IPS-15b (cell line): ENCODE measurements around the gene MELTF.

ENCODE experiments used
- H3K27me3 ChIP-seq: one replicate; pipeline ENCODE4 v1.6.1; 2013; ENCODE audit warnings: low read length; ENCODE audit not compliant: control insufficient read depth, insufficient read depth
- H3K36me3 ChIP-seq: one replicate; pipeline ENCODE4 v1.6.1; 2013; ENCODE audit warnings: low read length; ENCODE audit not compliant: control insufficient read depth, insufficient read depth
- H3K4me1 ChIP-seq: one replicate; pipeline ENCODE4 v1.6.1; 2013; ENCODE audit warnings: mild to moderate bottlenecking, low read length; ENCODE audit not compliant: control insufficient read depth, insufficient read depth
- H3K4me3 ChIP-seq: one replicate; pipeline ENCODE4 v1.5.1; 2013; ENCODE audit warnings: low read depth, low read length
- H3K9ac ChIP-seq: one replicate; pipeline ENCODE4 v1.6.1; 2013; ENCODE audit warnings: low read depth, mild to moderate bottlenecking, low read length
- H3K9me3 ChIP-seq: one replicate; pipeline ENCODE4 v1.6.1; 2013; ENCODE audit warnings: mild to moderate bottlenecking, low read length; ENCODE audit not compliant: control insufficient read depth, insufficient read depth

Gene MELTF

GRCh38 chr3:197024881-197025735 lies 4.5 kb downstream of the MELTF start:
- Histone ChIP-seq H3K36me3 (peaks cover 17% of the 10 kb centered on the region), H3K9me3 (no peaks in the 10 kb centered on the region), H3K4me3 (no peak overlapping the region), H3K4me1 (peaks cover 9% of the 10 kb centered on the region), H3K9ac (no peak overlapping the region), H3K27me3 (peaks cover 8% of the 10 kb centered on the region)

GRCh38 chr3:197023998-197024651 lies 5.5 kb downstream of the MELTF start:
- no peak overlapping the region for H3K4me3 ChIP-seq

GRCh38 chr3:197023241-197023997 lies 6.2 kb downstream of the MELTF start:
- Histone ChIP-seq H3K27me3 (peaks cover 5% of the 10 kb centered on the region), H3K36me3 (peaks cover 17% of the 10 kb centered on the region), H3K4me3 (no peak overlapping the region), H3K9me3 (no peaks in the 10 kb centered on the region), H3K9ac (no peak overlapping the region), H3K4me1 (peaks cover 6% of the 10 kb centered on the region)

More at GRCh38 chr3:197023998-197024651, 5.5 kb downstream of the MELTF start:
- peaks cover 17% of the 10 kb centered on the region for H3K36me3 ChIP-seq
- peaks cover 8% of the 10 kb centered on the region for H3K27me3 ChIP-seq
- H3K9ac ChIP-seq, result no peak overlapping the region
- no peaks in the 10 kb centered on the region for H3K9me3 ChIP-seq
- H3K4me1 ChIP-seq, result peaks cover 9% of the 10 kb centered on the region

- peaks cover 5% of the 10 kb centered on the region for H3K4me1 ChIP-seq
- no peak overlapping the region for H3K4me3 ChIP-seq
- H3K36me3 ChIP-seq, result peaks cover 17% of the 10 kb centered on the region
- no peak overlapping the region for H3K9ac ChIP-seq
- H3K27me3 ChIP-seq, result no peaks in the 10 kb centered on the region
- no peaks in the 10 kb centered on the region for H3K9me3 ChIP-seq
These were observed 7.0 kb downstream of the MELTF start for GRCh38 chr3:197022405-197023231.

- Histone ChIP-seq H3K4me1 (peaks cover 5% of the 10 kb centered on the region), H3K27me3 (no peaks in the 10 kb centered on the region), H3K9me3 (no peaks in the 10 kb centered on the region), H3K9ac (no peak overlapping the region), H3K4me3 (no peak overlapping the region), H3K36me3 (peaks cover 12% of the 10 kb centered on the region)
These were observed 7.8 kb downstream of the MELTF start for GRCh38 chr3:197021729-197022404.

- H3K9me3 ChIP-seq, result no peaks in the 10 kb centered on the region
- H3K27me3 ChIP-seq, result no peaks in the 10 kb centered on the region
- H3K9ac ChIP-seq, result no peak overlapping the region
- peaks cover 5% of the 10 kb centered on the region for H3K4me1 ChIP-seq
- H3K4me3 ChIP-seq, result no peak overlapping the region
- peaks cover 8% of the 10 kb centered on the region for H3K36me3 ChIP-seq
These were observed 8.4 kb downstream of the MELTF start for GRCh38 chr3:197021231-197021630.

GRCh38 chr3:197019535-197019934 lies 10.1 kb downstream of the MELTF start:
- Histone ChIP-seq H3K9me3 (no peaks in the 10 kb centered on the region), H3K4me1 (peaks cover 5% of the 10 kb centered on the region), H3K36me3 (no peaks in the 10 kb centered on the region), H3K9ac (no peak overlapping the region), H3K27me3 (no peaks in the 10 kb centered on the region), H3K4me3 (no peak overlapping the region)

- no peaks in the 10 kb centered on the region for H3K36me3 ChIP-seq
- no peaks in the 10 kb centered on the region for H3K27me3 ChIP-seq
- no peak overlapping the region for H3K9ac ChIP-seq
- H3K9me3 ChIP-seq, result no peaks in the 10 kb centered on the region
- peaks cover 5% of the 10 kb centered on the region for H3K4me1 ChIP-seq
- H3K4me3 ChIP-seq, result no peak overlapping the region
These were observed 10.6 kb downstream of the MELTF start for GRCh38 chr3:197019021-197019420.

- Histone ChIP-seq H3K36me3 (no peaks in the 10 kb centered on the region), H3K4me1 (peaks cover 2% of the 10 kb centered on the region), H3K9ac (no peak overlapping the region), H3K27me3 (no peaks in the 10 kb centered on the region), H3K9me3 (no peaks in the 10 kb centered on the region), H3K4me3 (no peak overlapping the region)
These were observed 12.6 kb downstream of the MELTF start for GRCh38 chr3:197017003-197017402.

- Histone ChIP-seq H3K36me3 (no peaks in the 10 kb centered on the region), H3K4me3 (no peak overlapping the region), H3K27me3 (no peaks in the 10 kb centered on the region), H3K4me1 (peaks cover under 1% of the 10 kb centered on the region), H3K9ac (no peak overlapping the region), H3K9me3 (no peaks in the 10 kb centered on the region)
These were observed 13.6 kb downstream of the MELTF start for GRCh38 chr3:197015790-197016736.
